ENCODE measurements around the gene RHOF. TPM values are rescaled to one million over a fixed set of nuclear protein-coding genes. Genes with fewer than 3 reads are reported as not detected.

RHOF gene
- total and polyA plus RNA-seq, 2 of the 13 experiments (the other 11 are each of a cell fraction or from before 2014, with no cell fraction given): 14.6 to 32.2 TPM

DNA sequence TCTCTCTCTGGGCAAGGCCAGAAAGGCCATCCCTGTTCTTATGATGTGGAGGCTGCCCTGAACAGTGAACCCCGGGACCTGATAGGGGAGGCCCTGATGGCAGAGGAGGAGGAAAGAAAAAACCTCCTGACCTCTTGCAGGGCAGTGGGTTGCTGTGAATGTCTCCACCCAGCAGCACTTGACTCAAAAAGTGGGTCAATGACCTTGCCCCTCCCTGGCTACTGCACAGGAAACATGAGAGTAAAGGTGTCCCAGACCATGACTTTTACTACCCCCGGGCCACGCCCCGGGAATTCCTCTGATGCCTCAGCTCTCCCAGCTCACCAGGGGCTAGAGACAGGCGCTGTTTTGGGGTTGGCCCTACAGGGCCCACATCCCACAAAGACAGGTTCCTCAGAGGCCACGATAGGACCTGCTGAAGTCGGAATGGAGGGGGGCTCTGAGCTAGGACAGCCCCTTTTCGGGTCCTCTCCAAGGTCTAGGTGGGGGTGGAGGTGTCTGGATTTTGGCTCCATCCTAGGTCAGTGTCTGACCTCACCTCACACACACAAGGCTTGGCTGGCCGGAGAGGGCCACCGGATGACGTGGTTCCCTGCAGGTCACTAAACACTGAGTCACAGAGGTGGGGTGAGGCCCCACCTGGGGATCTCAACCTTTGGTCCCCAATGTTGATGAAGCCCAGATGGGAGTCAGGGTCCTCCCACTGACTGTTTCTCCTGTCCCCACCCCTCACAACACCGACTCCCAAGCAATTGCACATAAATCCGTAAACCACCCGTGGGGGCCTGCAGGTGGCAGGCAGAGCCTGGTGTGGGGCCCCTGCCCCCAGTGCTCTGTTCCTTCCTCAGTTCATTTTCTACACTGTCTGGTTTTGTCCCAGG, 1.6 kb downstream of the RHOF start (continued):
- TF ChIP-seq ZNF878 (CRISPR knock-in tag; IDR thresholded peaks at IDR 0.05) (no peak), TCF7 (IDR thresholded peaks at IDR 0.05; ENCODE audit: low read depth) (no peak), RAD21 (CRISPR knock-in tag; IDR thresholded peaks at IDR 0.05) (no peak), TARDBP (CRISPR knock-in tag; IDR thresholded peaks at IDR 0.05) (no peak), ZNF207 (IDR thresholded peaks at IDR 0.05; ENCODE audit: borderline replicate concordance) (no peak), ZNF460 (CRISPR knock-in tag; IDR thresholded peaks at IDR 0.05; ENCODE audit: borderline replicate concordance) (no peak), CENPT (CRISPR knock-in tag; IDR thresholded peaks at IDR 0.05; ENCODE audit: low read depth) (no peak), ZBTB46 (CRISPR knock-in tag; IDR thresholded peaks at IDR 0.05; ENCODE audit: borderline replicate concordance) (no peak), MXI1 (IDR thresholded peaks at IDR 0.05; ENCODE audit: borderline replicate concordance, low read depth, low read length) (peak; percentile 24; the same call in 1 of the 3 replicates), MIER2 (CRISPR knock-in tag; IDR thresholded peaks at IDR 0.05) (no peak), ZNF329 (CRISPR knock-in tag; IDR thresholded peaks at IDR 0.05; ENCODE audit: low read depth) (no peak), ZBTB37 (CRISPR knock-in tag; IDR thresholded peaks at IDR 0.05) (no peak), JARID2 (CRISPR knock-in tag; IDR thresholded peaks at IDR 0.05; ENCODE audit: insufficient replicate concordance) (no peak), ZNF605 (CRISPR knock-in tag; IDR thresholded peaks at IDR 0.05) (peak; percentile 54; the same call in 1 of the 2 replicates), FLYWCH1 (CRISPR knock-in tag; IDR thresholded peaks at IDR 0.05) (no peak), ZNF30 (CRISPR knock-in tag; IDR thresholded peaks at IDR 0.05) (no peak), ZNF530 (CRISPR knock-in tag; IDR thresholded peaks at IDR 0.05; ENCODE audit: low read depth) (no peak), TCF12 (IDR thresholded peaks at IDR 0.05) (no peak), TCF12 (CRISPR knock-in tag; IDR thresholded peaks at IDR 0.05) (no peak; the same call in 1 of the 2 replicates)
- TF ChIP-seq, protein P1, sequence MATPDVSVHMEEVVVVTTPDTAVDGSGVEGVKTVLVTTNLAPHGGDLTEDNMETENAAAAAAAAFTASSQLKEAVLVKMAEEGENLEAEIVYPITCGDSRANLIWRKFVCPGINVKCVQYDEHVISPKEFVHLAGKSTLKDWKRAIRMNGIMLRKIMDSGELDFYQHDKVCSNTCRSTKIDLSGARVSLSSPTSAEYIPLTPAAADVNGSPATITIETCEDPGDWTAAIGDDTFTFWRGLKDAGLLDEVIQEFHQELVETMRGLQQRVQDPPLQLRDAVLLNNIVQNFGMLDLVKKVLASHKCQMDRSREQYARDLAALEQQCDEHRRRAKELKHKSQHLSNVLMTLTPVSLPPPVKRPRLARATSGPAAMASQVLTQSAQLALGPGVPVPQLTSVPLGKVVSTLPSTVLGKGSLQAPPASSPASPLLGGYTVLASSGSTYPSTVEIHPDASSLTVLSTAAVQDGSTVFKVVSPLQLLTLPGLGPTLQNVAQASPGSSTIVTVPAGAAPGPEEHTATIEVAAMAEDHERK (CRISPR knock-in tag; IDR thresholded peaks at IDR 0.05; ENCODE audit: low read depth): no peak
- TF ChIP-seq, protein P2, sequence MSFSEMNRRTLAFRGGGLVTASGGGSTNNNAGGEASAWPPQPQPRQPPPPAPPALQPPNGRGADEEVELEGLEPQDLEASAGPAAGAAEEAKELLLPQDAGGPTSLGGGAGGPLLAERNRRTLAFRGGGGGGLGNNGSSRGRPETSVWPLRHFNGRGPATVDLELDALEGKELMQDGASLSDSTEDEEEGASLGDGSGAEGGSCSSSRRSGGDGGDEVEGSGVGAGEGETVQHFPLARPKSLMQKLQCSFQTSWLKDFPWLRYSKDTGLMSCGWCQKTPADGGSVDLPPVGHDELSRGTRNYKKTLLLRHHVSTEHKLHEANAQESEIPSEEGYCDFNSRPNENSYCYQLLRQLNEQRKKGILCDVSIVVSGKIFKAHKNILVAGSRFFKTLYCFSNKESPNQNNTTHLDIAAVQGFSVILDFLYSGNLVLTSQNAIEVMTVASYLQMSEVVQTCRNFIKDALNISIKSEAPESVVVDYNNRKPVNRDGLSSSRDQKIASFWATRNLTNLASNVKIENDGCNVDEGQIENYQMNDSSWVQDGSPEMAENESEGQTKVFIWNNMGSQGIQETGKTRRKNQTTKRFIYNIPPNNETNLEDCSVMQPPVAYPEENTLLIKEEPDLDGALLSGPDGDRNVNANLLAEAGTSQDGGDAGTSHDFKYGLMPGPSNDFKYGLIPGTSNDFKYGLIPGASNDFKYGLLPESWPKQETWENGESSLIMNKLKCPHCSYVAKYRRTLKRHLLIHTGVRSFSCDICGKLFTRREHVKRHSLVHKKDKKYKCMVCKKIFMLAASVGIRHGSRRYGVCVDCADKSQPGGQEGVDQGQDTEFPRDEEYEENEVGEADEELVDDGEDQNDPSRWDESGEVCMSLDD (CRISPR knock-in tag; IDR thresholded peaks at IDR 0.05; ENCODE audit: borderline replicate concordance): peak; percentile 74; the same call in 1 of the 2 replicates

All from HepG2 (cell line).